ENCODE results near the gene SCFD2.
A peak's percentile ranks its signal among the peaks of the same experiment; 100 is the strongest.

SCFD2 gene

DNA sequence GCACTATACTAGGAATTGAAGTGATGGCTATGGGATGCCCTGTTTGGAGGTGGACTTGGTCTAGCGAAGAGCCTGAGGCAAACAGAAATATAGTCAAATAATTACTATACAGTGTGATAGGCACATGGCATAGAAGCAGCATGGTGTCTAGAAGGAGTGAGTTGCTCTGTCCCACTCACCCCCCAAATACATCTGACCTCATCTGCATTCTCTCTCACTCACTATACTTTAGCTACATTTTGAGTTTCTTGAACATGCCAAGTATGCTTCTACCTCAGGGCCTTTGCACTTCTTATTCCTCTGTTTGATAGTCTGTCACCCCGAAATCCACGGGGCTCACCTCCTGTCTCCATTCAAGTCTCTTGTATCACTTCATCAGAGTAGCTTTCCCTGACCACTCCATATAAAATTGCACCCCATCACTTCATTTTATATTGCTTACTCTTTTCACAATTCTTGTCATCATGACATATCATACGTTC, 9.0 kb upstream of the SCFD2 start:
- TF ChIP-seq, protein P1, sequence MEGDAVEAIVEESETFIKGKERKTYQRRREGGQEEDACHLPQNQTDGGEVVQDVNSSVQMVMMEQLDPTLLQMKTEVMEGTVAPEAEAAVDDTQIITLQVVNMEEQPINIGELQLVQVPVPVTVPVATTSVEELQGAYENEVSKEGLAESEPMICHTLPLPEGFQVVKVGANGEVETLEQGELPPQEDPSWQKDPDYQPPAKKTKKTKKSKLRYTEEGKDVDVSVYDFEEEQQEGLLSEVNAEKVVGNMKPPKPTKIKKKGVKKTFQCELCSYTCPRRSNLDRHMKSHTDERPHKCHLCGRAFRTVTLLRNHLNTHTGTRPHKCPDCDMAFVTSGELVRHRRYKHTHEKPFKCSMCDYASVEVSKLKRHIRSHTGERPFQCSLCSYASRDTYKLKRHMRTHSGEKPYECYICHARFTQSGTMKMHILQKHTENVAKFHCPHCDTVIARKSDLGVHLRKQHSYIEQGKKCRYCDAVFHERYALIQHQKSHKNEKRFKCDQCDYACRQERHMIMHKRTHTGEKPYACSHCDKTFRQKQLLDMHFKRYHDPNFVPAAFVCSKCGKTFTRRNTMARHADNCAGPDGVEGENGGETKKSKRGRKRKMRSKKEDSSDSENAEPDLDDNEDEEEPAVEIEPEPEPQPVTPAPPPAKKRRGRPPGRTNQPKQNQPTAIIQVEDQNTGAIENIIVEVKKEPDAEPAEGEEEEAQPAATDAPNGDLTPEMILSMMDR (IDR thresholded peaks at IDR 0.05; ENCODE audit: insufficient read depth, low read length, poor library complexity, severe bottlenecking): no peak
- Histone ChIP-seq H3K27me3 (replicated peaks; ENCODE audit: control insufficient read depth, insufficient read depth, low read length) (no peaks in the 10 kb centered on the region), H3K36me3 (ENCODE audit: control insufficient read depth, insufficient read depth, low read length) (no peaks in the 10 kb centered on the region), H3K4me3 (replicated peaks; ENCODE audit: low read depth, low read length) (no peak overlapping the region)
- DNase-seq (ENCODE audit: extremely low read depth, insufficient read length): no peak

DNA sequence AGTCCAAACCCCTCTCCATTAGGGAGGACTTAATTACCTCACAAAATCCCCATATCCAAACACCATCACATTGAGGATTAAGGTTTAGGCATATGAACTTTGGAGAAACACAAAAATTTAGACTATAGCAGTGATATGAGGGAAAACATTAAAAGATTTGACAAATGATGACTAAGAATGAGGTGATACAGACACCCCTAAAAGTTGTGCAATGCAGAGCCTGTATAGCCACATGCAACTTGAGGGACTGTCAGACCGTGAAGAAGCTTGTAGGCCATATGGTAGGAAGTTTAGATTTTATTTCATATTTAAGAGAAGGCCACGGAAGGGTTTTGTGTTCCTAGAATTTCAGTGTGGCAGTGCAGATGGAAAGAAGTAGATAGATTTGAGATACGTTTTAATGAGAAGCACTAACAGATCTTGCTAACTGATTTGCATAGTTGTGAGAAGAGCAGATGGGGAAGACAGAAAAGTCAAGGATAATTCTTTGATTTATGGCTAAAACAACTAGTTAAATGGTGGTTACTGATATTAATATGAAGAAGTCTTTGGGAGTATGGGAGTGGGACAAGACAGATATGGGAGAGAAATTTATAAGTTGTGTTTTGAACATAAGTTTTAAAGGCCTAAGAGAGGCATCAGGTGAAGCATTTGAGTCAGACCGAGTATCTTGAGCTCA, 6.1 kb upstream of the SCFD2 start:
- TF ChIP-seq, protein P1 (IDR thresholded peaks at IDR 0.05; ENCODE audit: insufficient read depth, low read length, poor library complexity, severe bottlenecking): no peak
- H3K27me3 ChIP-seq (replicated peaks; ENCODE audit: control insufficient read depth, insufficient read depth, low read length): no peaks in the 10 kb centered on the region

GRCh38 chr4:53371049-53371448, 5.2 kb upstream of the SCFD2 start:
- Histone ChIP-seq H3K36me3 (ENCODE audit: control insufficient read depth, insufficient read depth, low read length) (no peaks in the 10 kb centered on the region), H3K4me3 (replicated peaks; ENCODE audit: low read depth, low read length) (no peak overlapping the region), H3K27me3 (replicated peaks; ENCODE audit: control insufficient read depth, insufficient read depth, low read length) (no peaks in the 10 kb centered on the region)
- TF ChIP-seq, protein P1 (IDR thresholded peaks at IDR 0.05; ENCODE audit: insufficient read depth, low read length, poor library complexity, severe bottlenecking): no peak
- DNase-seq (ENCODE audit: extremely low read depth, insufficient read length): no peak

More for the DNA sequence above, 6.1 kb upstream of the SCFD2 start:
- no peak overlapping the region for H3K4me3 ChIP-seq (replicated peaks; ENCODE audit: low read depth, low read length)
- H3K36me3 ChIP-seq (ENCODE audit: control insufficient read depth, insufficient read depth, low read length): no peaks in the 10 kb centered on the region
- no peak for DNase-seq (ENCODE audit: extremely low read depth, insufficient read length)

- Histone ChIP-seq H3K4me3 (replicated peaks; ENCODE audit: low read depth, low read length) (no peak overlapping the region), H3K36me3 (ENCODE audit: control insufficient read depth, insufficient read depth, low read length) (no peaks in the 10 kb centered on the region), H3K27me3 (replicated peaks; ENCODE audit: control insufficient read depth, insufficient read depth, low read length) (no peaks in the 10 kb centered on the region)
- TF ChIP-seq, protein P1 (IDR thresholded peaks at IDR 0.05; ENCODE audit: insufficient read depth, low read length, poor library complexity, severe bottlenecking): no peak
- no peak for DNase-seq (ENCODE audit: extremely low read depth, insufficient read length)
Measured at GRCh38 chr4:53367721-53368120, 1.9 kb upstream of the SCFD2 start.

GRCh38 chr4:53366301-53366716, 448 bp upstream of the SCFD2 start:
- H3K27me3 ChIP-seq (replicated peaks; ENCODE audit: control insufficient read depth, insufficient read depth, low read length): no peaks in the 10 kb centered on the region
- H3K36me3 ChIP-seq (ENCODE audit: control insufficient read depth, insufficient read depth, low read length): no peaks in the 10 kb centered on the region
- TF ChIP-seq, protein P1 (IDR thresholded peaks at IDR 0.05; ENCODE audit: insufficient read depth, low read length, poor library complexity, severe bottlenecking): no peak
- DNase-seq (ENCODE audit: extremely low read depth, insufficient read length): no peak
- peak overlapping the region; percentile 99 for H3K4me3 ChIP-seq (replicated peaks; ENCODE audit: low read depth, low read length)
